Inflammatory macrophage treated with lipopolysaccharide for 4 hours (primary cell): ENCODE data around the gene SLIT3.

Source experiments
- DNase-seq: peaks from one replicate; pipeline ENCODE4 v3.0.0-alpha.2; 2020

Gene SLIT3

GRCh38 chr5:169098331-169099121 lies 202.4 kb downstream of the SLIT3 start:
- DNase-seq = no peak

DNA sequence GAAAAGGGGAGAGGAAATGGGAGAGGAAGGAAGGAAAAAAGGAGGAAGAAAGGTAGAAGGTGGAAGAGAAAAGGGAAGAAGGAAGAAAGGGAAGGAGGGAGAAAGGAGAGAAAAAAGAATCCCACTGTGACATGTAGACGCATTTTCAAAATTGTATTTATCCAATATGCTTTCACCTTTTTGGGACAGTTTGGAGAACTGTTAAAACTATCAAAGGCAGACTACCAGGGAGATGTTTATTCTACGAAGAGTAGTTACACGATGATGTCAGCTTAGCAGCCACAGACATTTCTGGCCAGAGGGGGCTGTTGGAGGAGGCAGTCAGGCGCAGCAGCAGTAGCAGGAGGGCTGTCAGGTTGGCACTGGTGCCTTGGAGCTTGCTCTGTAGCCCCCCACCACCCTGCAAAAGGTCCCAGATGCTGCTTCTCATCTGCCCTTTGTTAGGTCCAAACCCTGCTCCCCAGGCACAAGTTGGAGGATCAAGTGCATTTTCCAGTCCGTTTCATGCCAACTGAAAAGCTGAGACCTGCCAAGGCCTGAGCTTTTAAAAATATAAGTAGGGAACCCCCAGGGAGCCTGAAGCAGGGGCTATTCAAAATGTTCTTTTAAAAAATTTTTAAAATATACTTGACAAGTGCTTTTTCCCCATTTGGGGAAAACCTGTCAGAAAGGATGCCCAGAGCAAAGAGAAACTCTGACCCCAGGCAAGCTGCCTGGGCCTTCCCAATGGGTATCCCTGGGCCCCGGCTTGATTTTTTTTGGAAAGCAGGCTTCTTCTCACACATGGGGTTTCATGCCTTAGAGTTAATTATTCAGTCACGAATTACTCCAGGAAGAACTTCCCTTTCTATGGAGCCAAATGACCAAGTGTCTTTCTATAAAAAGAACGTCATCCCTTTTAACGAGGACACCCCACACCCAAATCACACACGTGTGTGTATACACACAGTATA lies 203.3 kb downstream of the SLIT3 start:
- DNase-seq = no peak

- DNase-seq = no peak
These were observed 205.0 kb downstream of the SLIT3 start for GRCh38 chr5:169095976-169096375.

- DNase-seq = no peak
These were observed 205.5 kb downstream of the SLIT3 start for GRCh38 chr5:169095410-169095960.

GRCh38 chr5:169094586-169095409 lies 206.1 kb downstream of the SLIT3 start:
- DNase-seq = no peak

DNA sequence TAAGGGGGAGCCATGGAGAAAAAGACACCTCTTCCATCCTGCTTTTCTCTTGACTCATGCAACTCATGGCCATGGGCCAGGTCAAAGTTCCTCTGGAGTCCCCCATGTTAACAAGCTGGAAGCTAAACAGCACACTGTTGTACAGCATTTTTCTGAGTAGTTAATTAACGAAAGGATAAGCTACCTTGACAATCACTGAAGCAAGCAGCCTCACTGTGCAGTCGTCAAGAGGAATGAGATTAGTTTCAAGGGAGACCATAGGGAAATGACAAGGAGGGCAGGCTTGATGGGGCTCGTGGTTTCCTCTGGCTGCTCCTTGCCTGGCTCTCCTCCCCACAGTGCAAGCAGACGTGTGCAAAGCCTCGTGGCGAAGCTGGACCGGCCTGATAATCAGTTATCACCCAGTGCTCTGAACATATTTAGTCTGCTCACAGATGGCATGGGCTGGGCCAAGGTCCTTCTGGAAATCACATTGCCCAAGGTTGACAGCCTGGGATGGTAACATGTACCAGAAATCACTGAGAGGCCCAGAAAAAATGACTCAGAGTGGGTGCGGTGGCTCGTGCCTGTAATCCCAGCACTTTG lies 209.5 kb downstream of the SLIT3 start:
- no peak for DNase-seq

- DNase-seq = no peak
These were observed 211.6 kb downstream of the SLIT3 start for GRCh38 chr5:169089343-169089742.

GRCh38 chr5:169088028-169088725 lies 212.8 kb downstream of the SLIT3 start:
- no peak for DNase-seq

- no peak for DNase-seq
These were observed 215.3 kb downstream of the SLIT3 start for GRCh38 chr5:169085636-169086035.

GRCh38 chr5:169085212-169085611 lies 215.7 kb downstream of the SLIT3 start:
- DNase-seq = no peak

DNA sequence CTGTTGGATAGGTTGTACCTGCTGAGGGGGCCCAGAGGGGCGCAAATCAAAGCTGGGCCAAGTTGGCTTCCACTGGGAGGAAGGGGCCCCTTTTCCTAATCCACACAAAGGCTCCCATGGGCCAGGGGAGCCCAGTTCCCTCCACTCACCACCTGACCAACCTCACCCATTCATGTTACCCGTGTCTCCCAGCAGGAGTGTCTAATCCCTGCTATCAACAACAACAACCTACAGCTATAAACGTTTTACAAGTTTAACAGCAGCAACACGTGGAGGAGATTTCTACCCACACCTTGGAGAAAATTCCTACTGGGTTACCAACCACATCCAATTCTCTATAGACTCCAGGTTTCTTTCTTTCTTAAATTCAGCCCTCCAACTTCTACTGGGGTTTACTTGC lies 216.2 kb downstream of the SLIT3 start:
- DNase-seq = no peak

GRCh38 chr5:169083394-169084018 lies 217.4 kb downstream of the SLIT3 start:
- DNase-seq = no peak

DNA sequence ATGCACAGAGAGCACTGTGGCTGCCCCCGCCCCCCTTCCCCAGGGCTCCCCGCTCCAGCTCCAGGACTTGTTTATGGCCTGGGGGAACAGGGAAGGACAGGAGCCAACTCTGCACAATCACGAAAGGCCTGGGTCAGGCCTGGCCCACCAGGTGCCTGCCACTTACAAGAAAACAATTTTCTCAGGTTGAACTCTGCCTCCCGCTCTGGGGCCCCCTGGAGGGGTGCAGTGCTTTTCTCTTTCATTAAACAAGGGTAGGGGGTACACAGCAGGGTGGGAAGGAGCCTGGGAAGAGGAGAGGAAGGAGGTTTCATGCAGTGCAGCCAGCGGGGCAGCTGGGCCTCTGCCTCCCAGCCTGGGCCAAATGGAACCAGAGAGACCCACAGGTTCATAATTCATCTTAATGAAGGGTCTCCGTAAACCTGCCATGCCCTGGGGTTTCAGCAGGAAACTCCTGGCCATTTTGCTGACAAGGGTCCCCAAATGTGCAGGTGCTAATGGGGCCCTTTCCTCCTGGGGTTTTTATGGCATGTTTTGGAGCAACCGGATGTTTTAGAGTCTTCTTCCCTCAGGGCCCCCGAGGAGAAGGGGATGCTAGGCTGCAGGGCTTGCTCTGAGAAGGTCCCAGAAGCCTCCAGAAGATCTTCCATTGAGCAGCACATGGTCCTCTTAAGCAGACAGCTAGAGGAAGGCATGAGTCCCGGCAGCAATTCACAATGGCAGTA lies 219.8 kb downstream of the SLIT3 start:
- no peak for DNase-seq

DNA sequence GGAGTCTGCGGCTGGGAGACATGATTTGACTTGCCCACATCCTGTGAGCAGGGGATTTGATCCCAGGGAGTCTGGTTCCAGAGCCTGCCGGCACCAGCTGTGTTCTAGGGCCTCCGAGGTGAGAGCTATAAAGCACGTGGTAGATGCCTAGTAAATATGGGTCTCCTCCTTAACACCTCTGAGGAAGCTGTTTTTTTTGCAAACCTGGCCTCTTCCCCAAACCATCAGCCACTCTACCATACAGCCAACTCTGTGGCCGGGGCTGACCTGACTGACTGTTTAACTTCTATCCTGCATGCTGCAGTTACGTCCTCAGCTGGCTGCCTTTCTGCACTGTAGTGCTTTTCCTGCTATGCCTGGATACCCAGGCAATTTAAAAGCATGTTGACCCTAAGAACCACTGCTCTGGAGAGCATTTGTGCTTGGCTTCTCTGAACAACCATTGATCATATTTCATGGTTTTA lies 220.5 kb downstream of the SLIT3 start:
- DNase-seq = no peak

- no peak for DNase-seq
These were observed 221.2 kb downstream of the SLIT3 start for GRCh38 chr5:169079697-169080096.

GRCh38 chr5:169074839-169075238 lies 226.1 kb downstream of the SLIT3 start:
- DNase-seq = no peak

DNA sequence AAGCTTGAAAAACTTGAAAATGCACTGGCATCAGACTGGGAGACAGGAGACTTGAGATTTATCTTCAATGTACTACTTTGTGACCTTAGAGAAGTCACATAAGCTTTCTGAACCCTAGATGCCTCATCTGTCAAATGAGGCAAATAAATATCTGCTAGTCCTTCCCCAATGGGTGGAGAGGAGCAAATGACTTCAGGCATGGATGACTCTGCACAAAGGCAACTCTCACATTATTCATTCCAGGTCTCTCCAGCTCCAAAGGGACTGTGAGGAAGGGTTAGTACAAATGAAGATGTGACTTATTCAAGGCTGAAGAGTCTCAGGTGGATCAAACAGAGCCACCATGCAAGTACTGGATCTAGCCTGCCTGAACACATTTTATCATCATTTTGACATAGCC lies 228.7 kb downstream of the SLIT3 start:
- no peak for DNase-seq

GRCh38 chr5:169070413-169070812 lies 230.5 kb downstream of the SLIT3 start:
- DNase-seq = no peak

GRCh38 chr5:169067751-169068173 lies 233.2 kb downstream of the SLIT3 start:
- no peak for DNase-seq

- no peak for DNase-seq
These were observed 235.5 kb downstream of the SLIT3 start for GRCh38 chr5:169065400-169065799.
